ENCODE results near the gene LY6G6C. TPM values are rescaled to one million over a fixed set of nuclear protein-coding genes. Genes with fewer than 3 reads are reported as not detected.

Gene LY6G6C
- total RNA-seq, 1 donor from 2014 or later = 1.8 TPM

- TF ChIP-seq CTCF (IDR thresholded peaks at IDR 0.05; ENCODE audit: partially characterized antibody, unreplicated experiment) = no peak
- H3K36me3 Mint-ChIP-seq (ENCODE audit: unreplicated experiment) = no peaks in the 10 kb centered on the region
- H3K9me3 Mint-ChIP-seq (ENCODE audit: unreplicated experiment) = no peaks in the 10 kb centered on the region
- no peak overlapping the region for H3K27ac Mint-ChIP-seq (ENCODE audit: unreplicated experiment)
- no peaks in the 10 kb centered on the region for H3K4me1 Mint-ChIP-seq (ENCODE audit: low read depth, unreplicated experiment)
- DNase-seq = no peak
- no peaks in the 10 kb centered on the region for H3K27me3 Mint-ChIP-seq (ENCODE audit: unreplicated experiment)
- H3K4me3 Mint-ChIP-seq (ENCODE audit: unreplicated experiment) = no peak overlapping the region
Measured at GRCh38 chr6:31692353-31692752, 29.2 kb downstream of the LY6G6C start.

GRCh38 chr6:31691564-31692108 is 29.9 kb downstream of the LY6G6C start:
- no peaks in the 10 kb centered on the region for H3K4me1 Mint-ChIP-seq (ENCODE audit: low read depth, unreplicated experiment)
- no peak for DNase-seq
- no peak overlapping the region for H3K27ac Mint-ChIP-seq (ENCODE audit: unreplicated experiment)
- H3K9me3 Mint-ChIP-seq (ENCODE audit: unreplicated experiment) = peaks cover 1% of the 10 kb centered on the region
- H3K27me3 Mint-ChIP-seq (ENCODE audit: unreplicated experiment) = no peaks in the 10 kb centered on the region
- H3K4me3 Mint-ChIP-seq (ENCODE audit: unreplicated experiment) = no peak overlapping the region
- no peak for TF ChIP-seq CTCF (IDR thresholded peaks at IDR 0.05; ENCODE audit: partially characterized antibody, unreplicated experiment)
- no peaks in the 10 kb centered on the region for H3K36me3 Mint-ChIP-seq (ENCODE audit: unreplicated experiment)

GRCh38 chr6:31691078-31691463 is 30.5 kb downstream of the LY6G6C start:
- Mint-ChIP-seq H3K9me3 (ENCODE audit: unreplicated experiment) (peaks cover 1% of the 10 kb centered on the region), H3K27ac (ENCODE audit: unreplicated experiment) (no peak overlapping the region), H3K4me1 (ENCODE audit: low read depth, unreplicated experiment) (no peaks in the 10 kb centered on the region), H3K36me3 (ENCODE audit: unreplicated experiment) (no peaks in the 10 kb centered on the region), H3K4me3 (ENCODE audit: unreplicated experiment) (no peak overlapping the region), H3K27me3 (ENCODE audit: unreplicated experiment) (peaks cover 3% of the 10 kb centered on the region)
- DNase-seq = no peak
- no peak for TF ChIP-seq CTCF (IDR thresholded peaks at IDR 0.05; ENCODE audit: partially characterized antibody, unreplicated experiment)

GRCh38 chr6:31690231-31691077 is 31.1 kb downstream of the LY6G6C start:
- H3K27ac Mint-ChIP-seq (ENCODE audit: unreplicated experiment) = no peak overlapping the region
- H3K36me3 Mint-ChIP-seq (ENCODE audit: unreplicated experiment) = no peaks in the 10 kb centered on the region
- no peaks in the 10 kb centered on the region for H3K4me1 Mint-ChIP-seq (ENCODE audit: low read depth, unreplicated experiment)
- H3K9me3 Mint-ChIP-seq (ENCODE audit: unreplicated experiment) = peaks cover 4% of the 10 kb centered on the region
- TF ChIP-seq CTCF (IDR thresholded peaks at IDR 0.05; ENCODE audit: partially characterized antibody, unreplicated experiment) = no peak
- no peak overlapping the region for H3K4me3 Mint-ChIP-seq (ENCODE audit: unreplicated experiment)
- peaks cover 3% of the 10 kb centered on the region for H3K27me3 Mint-ChIP-seq (ENCODE audit: unreplicated experiment)
- no peak for DNase-seq
